Panc1 (cell line): ENCODE measurements around the gene TSPAN16. TPM values are rescaled to one million over a fixed set of nuclear protein-coding genes. Genes with fewer than 3 reads are reported as not detected.

Source experiments
- ATAC-seq: fragments of 200-7000 bp; cut with Tn5 transposase; 2 replicates; pipeline ENCODE4 v1.9.1; 2020; ENCODE audit warnings: mild to moderate bottlenecking, moderate library complexity
- BruUV-seq: library from RNA; stranded (reverse); fragments of 400-500 nt; replicated peaks from 2 replicates; lab custom pipeline; 2021; lab: Mats Ljungman, UMichigan
- CTCF ChIA-PET: fragments of 300-600 bp; sonication (Branson Sonifier 250); formaldehyde crosslinking; loops from one replicate; lab custom pipeline; 2022; ENCODE audit warnings: antibody characterized with exemption; lab: Charles Lee
- POLR2A ChIA-PET: fragments of 300-600 bp; sonication (Branson Sonifier 250); formaldehyde crosslinking; loops from one replicate; lab custom pipeline; 2022; ENCODE audit warnings: antibody characterized with exemption; lab: Charles Lee
- DNase-seq: peaks from one replicate; pipeline ENCODE4 v3.0.0-alpha.2; 2010; ENCODE audit warnings: low read depth, low spot score
- H3K27ac ChIP-seq: 2 replicates; pipeline ENCODE4 v1.5.1; 2011; ENCODE audit warnings: mild to moderate bottlenecking, low read length, inconsistent platforms
- H3K27me3 ChIP-seq: fragments of 200-500 bp; sonication (Bioruptor generic); 2 replicates; pipeline ENCODE4 v1.6.0; 2014; ENCODE audit warnings: low read length, inconsistent platforms; ENCODE audit not compliant: control insufficient read depth, insufficient read depth
- H3K36me3 ChIP-seq: fragments of 200-500 bp; sonication (Bioruptor generic); 2 replicates; pipeline ENCODE4 v1.5.1; 2014; ENCODE audit warnings: inconsistent platforms, mild to moderate bottlenecking, low read length, moderate library complexity; ENCODE audit not compliant: control insufficient read depth, insufficient read depth
- H3K4me1 ChIP-seq: 2 replicates; pipeline ENCODE4 v1.5.1; 2011; ENCODE audit warnings: inconsistent platforms, mild to moderate bottlenecking, low read length, moderate library complexity; ENCODE audit not compliant: control insufficient read depth, insufficient read depth
- H3K4me3 ChIP-seq, 2 experiments: 2 replicates each; pipeline ENCODE4 v1.5.1; 2011 to 2012; ENCODE audit warnings: low read depth in 2 of 2, low read length in 2 of 2, mild to moderate bottlenecking in 2 of 2, inconsistent platforms in 1 of 2, moderate library complexity in 1 of 2
- H3K9me3 ChIP-seq: fragments of 200-500 bp; sonication (Bioruptor generic); 2 replicates; pipeline ENCODE4 v1.5.1; 2014; ENCODE audit warnings: low read depth, mild to moderate bottlenecking, inconsistent platforms, low read length, moderate library complexity; ENCODE audit not compliant: control insufficient read depth, insufficient read depth
- CTCF ChIP-seq: fragments of 450-650 bp; IDR thresholded peaks from 2 replicates; pipeline ENCODE4 v1.5.1; 2017; ENCODE audit warnings: mild to moderate bottlenecking
- POLR2AphosphoS5 ChIP-seq: IDR thresholded peaks from 2 replicates; pipeline ENCODE4 v1.6.1; 2012; ENCODE audit warnings: mild to moderate bottlenecking, low read depth, low read length, moderate library complexity
- REST ChIP-seq, 2 experiments: IDR thresholded peaks; 2 replicates each; pipeline ENCODE4 v1.6.1; 2011 to 2012; ENCODE audit warnings: low read depth in 2 of 2, control low read depth in 1 of 2, low read length in 1 of 2, mild to moderate bottlenecking in 1 of 2, moderate library complexity in 1 of 2; ENCODE audit not compliant: insufficient read depth in 1 of 2
- SIN3A ChIP-seq: IDR thresholded peaks from 2 replicates; pipeline ENCODE4 v1.6.1; 2012; ENCODE audit warnings: low read depth, mild to moderate bottlenecking, low read length, moderate library complexity, borderline replicate concordance; ENCODE audit not compliant: insufficient read depth
- TCF7L2 ChIP-seq: IDR thresholded peaks from 2 replicates; pipeline ENCODE4 v1.6.1; 2011; ENCODE audit warnings: mild to moderate bottlenecking, low read depth, low read length, inconsistent platforms
- in situ Hi-C: cut with HindIII; loops from 2 replicates; pipeline ENCODE4 v1.10.0; 2016; ENCODE audit warnings: low sequenced_read_pairs, low pct_unique_long_range_greater_than_20kb
- intact Hi-C: fragments of 100-400 bp; cut with micrococcal nuclease; formaldehyde crosslinking; loops from one replicate; pipeline ENCODE4 v1.10.0; 2022; ENCODE audit not compliant: unreplicated experiment
- total RNA-seq: library from RNA; stranded (reverse); gene quantifications from one replicate; pipeline ENCODE4 v1.2.1, GENCODE V29; 2021; ENCODE audit not compliant: unreplicated experiment

The TSPAN16 gene
- total RNA-seq, 1 experiment from 2014 or later = not detected

GRCh38 chr19:11254666-11255065, 41.3 kb upstream of the TSPAN16 start:
- ChIA-PET CTCF (no interaction called here), POLR2A (no interaction called here)
- Histone ChIP-seq H3K36me3 (no peaks in the 10 kb centered on the region), H3K4me3 (no peak overlapping the region), H3K27ac (no peak overlapping the region), H3K4me1 (no peaks in the 10 kb centered on the region), H3K9me3 (no peaks in the 10 kb centered on the region), H3K27me3 (no peaks in the 10 kb centered on the region)
- in situ Hi-C loops = no loop called here
- DNase-seq = no peak
- no peak for TF ChIP-seq SIN3A
- TF ChIP-seq TCF7L2 = no peak
- TF ChIP-seq CTCF = no peak
- no peak for TF ChIP-seq POLR2AphosphoS5
- TF ChIP-seq REST (IDR thresholded peaks at IDR 0.05; ENCODE audit: insufficient read depth in 1 of 2, low read depth in 2 of 2, low read length in 1 of 2) = no peak
- ATAC-seq = no peak
- intact Hi-C loops = no loop called here
- no TSS peak for BruUV-seq

GRCh38 chr19:11256189-11256588, 39.8 kb upstream of the TSPAN16 start:
- ChIA-PET CTCF (interaction anchor here (0.6 to 0.7 kb wide), 2 partner anchors 13 to 760 kb away, joined by 3 read pairs; no protein-coding TSS in a partner anchor), POLR2A (interaction anchor here (0.5 kb wide), 1 partner anchor 10 kb away, joined by 14 read pairs; no protein-coding TSS in a partner anchor)
- in situ Hi-C loops (no loop called here), intact Hi-C loops (no loop called here)
- H3K9me3 ChIP-seq = no peaks in the 10 kb centered on the region
- no peaks in the 10 kb centered on the region for H3K4me1 ChIP-seq
- ATAC-seq = peak; percentile 41; the same call in 1 of the 2 replicates
- BruUV-seq = no TSS peak
- no peaks in the 10 kb centered on the region for H3K27me3 ChIP-seq
- H3K36me3 ChIP-seq = no peaks in the 10 kb centered on the region
- TF ChIP-seq TCF7L2 (no peak), SIN3A (no peak), POLR2AphosphoS5 (no peak), REST (IDR thresholded peaks at IDR 0.05; ENCODE audit: insufficient read depth in 1 of 2, low read depth in 2 of 2, low read length in 1 of 2) (no peak), CTCF (no peak)
- H3K4me3 ChIP-seq = no peak overlapping the region
- no peak for DNase-seq
- H3K27ac ChIP-seq = no peak overlapping the region
